GM18907 (cell line): ENCODE results near the gene ACAP3.
"Not testable (repeated sequence)": the region's sequence is repeated elsewhere in the genome, so short reads cannot be mapped to it uniquely, and the experiment has no call there.

Experiments used
- ATAC-seq: cut with Tn5 transposase; IDR thresholded peaks from one replicate; pipeline ENCODE4 v1.9.1; 2021; ENCODE audit warnings: mild to moderate bottlenecking, moderate library complexity; ENCODE audit not compliant: unreplicated experiment

The ACAP3 gene

DNA sequence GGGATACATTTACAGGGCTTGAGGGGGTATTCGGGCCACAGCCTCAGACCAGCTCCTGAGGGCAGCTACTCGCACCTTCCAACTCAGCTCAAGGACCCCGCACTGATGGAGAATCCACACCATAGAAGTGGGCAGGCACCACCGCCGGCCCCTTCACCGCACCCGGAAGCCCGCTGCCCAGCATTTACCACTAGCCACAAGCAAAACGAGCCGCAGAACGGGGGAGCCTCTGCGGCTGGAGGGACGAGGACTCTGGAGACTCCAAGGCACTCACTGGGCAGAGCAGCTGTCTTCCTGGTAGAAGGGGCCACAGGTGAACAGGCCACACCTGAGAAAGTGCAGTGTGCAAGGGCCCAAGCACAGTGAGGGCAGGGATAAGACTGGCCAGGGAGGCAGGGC, 39.4 kb downstream of the ACAP3 start:
- no peak for ATAC-seq

- ATAC-seq = no peak
These were observed 40.0 kb downstream of the ACAP3 start for GRCh38 chr1:1267488-1268283.

- no peak for ATAC-seq
These were observed 42.9 kb downstream of the ACAP3 start for GRCh38 chr1:1264868-1265272.

GRCh38 chr1:1264026-1264425, 43.7 kb downstream of the ACAP3 start:
- no peak for ATAC-seq

GRCh38 chr1:1262758-1263157, 45.0 kb downstream of the ACAP3 start:
- ATAC-seq = no peak

- no peak for ATAC-seq
These were observed 45.7 kb downstream of the ACAP3 start for GRCh38 chr1:1262071-1262470.

DNA sequence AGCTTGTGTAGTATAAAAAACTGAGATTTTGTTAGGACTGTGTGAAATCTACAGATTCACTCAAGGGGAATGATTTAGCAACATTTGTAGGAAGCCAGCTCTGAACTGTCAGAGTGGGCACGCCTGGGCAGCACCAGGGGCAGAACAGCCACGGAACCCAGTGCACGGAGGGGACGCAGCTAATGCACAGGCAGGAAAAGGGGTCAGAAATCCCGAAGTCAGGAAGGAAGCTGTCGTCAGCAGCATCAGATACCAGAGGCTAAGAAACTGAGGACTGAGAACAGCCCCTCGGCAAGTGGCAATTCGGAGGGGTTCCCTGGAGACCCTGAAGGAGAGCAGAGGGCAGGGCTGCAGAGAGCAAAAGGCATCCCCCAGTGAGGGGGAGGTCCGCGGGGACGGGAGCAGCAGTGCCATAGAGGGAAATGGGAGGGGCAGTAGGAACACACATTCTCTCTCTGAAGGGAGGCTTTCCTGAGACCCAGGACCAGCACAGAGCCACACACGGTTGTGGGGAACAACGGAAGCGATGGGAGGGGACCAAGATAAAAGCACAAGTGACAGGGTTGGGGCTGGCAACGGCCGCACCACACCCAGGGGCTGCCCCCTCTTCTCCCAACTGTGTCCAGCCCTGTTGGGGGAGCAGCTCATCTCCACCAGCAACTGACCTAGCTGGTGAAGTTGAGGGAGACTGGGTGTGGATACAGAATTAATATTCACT, 46.7 kb downstream of the ACAP3 start:
- no peak for ATAC-seq

GRCh38 chr1:1259951-1260600, 47.7 kb downstream of the ACAP3 start:
- ATAC-seq = no peak

GRCh38 chr1:1259540-1259939, 48.2 kb downstream of the ACAP3 start:
- ATAC-seq = no peak

DNA sequence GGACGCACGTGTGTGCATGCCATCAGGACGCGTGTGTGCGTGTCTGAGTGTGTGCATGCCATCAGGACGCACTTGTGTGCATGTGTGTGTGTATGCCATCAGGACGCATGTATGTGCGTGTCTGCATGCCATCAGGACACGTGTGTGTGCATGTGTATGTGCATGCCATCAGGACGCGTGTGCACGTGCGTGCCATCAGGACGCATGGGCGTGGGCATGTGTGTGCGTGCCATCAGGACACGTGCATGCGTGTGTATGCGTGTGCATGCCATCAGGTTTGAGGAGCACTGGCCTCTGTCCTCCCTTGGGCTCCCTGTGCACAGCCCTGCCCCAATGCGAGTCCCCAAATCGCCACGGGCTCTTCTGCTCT, 48.6 kb downstream of the ACAP3 start:
- ATAC-seq = no peak

- ATAC-seq = no peak
These were observed 50.5 kb downstream of the ACAP3 start for GRCh38 chr1:1256956-1257871.

- no peak for ATAC-seq
These were observed 52.1 kb downstream of the ACAP3 start for GRCh38 chr1:1255611-1256010.

DNA sequence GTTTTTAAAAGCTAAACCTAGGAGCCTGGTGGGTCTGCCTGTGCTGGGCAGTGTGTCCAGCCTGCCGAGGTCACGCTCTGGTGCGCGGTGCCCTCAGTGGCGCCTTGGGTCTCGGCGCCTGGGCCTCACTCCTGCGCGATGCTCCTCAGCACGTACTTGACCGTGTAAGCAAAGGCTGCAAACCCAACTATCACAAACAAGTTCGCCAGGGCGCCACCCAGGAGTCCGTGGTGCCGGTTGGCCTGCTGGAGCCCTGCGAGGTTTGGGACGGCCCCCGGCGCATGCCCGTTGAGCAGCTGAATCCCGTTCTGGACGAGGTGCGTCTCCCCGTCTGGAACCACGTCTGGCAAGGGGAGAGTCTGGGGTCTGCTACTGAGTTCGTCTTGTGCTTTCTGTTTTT, 52.7 kb downstream of the ACAP3 start:
- ATAC-seq = no peak

- no peak for ATAC-seq
These were observed 53.1 kb downstream of the ACAP3 start for GRCh38 chr1:1254667-1254998.

- no peak for ATAC-seq
These were observed 53.6 kb downstream of the ACAP3 start for GRCh38 chr1:1253972-1254666.

GRCh38 chr1:1253314-1253713, 54.4 kb downstream of the ACAP3 start:
- no peak for ATAC-seq

- no peak for ATAC-seq
These were observed 56.9 kb downstream of the ACAP3 start for GRCh38 chr1:1250786-1251284.

DNA sequence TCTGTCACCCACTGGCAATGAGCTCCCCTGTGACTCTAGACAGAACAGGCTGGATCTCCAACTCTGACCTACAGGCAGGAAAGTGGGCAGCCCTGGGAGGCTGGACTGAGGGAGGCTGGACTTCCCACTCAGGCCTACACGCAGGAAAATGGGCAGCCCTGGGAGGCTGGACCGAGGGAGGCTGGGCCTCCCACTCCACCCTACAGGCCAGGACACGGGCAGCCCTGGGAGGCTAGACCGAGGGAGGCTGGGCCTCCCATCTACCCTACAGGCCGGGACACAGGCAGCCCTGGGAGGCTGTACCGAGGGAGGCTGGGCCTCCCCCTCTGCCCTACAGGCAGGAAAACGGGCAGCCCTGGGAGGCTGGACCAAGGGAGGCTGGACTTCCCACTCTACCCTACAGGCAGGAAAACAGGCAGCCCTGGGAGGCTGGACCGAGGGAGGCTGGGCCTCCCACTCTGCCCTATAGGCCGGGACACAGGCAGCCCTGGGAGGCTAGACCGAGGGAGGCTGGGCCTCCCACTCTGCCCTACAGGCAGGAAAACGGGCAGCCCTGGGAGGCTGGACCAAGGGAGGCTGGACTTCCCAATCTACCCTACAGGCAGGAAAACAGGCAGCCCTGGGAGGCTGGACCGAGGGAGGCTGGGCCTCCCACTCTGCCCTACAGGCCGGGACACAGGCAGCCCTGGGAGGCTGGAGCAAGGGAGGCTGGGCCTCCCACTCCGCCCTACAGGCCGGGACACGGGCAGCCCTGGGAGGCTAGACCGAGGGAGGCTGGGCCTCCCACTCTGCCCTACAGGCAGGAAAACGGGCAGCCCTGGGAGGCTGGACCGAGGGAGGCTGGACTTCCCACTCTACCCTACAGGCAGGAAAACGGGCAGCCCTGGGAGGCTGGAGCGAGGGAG, 59.5 kb downstream of the ACAP3 start:
- not testable (repeated sequence) for ATAC-seq

GRCh38 chr1:1247341-1247913, 60.3 kb downstream of the ACAP3 start:
- no peak for ATAC-seq
